AG09309 (cell line): ENCODE results near the gene SH3TC1.

Experiments
- DNase-seq: peaks from one replicate; pipeline ENCODE4 v3.0.0-alpha.2; 2010; ENCODE audit warnings: low read depth
- H3K4me3 ChIP-seq: 2 replicates; pipeline ENCODE4 v1.5.1; 2011; ENCODE audit warnings: mild to moderate bottlenecking, low read depth, low read length, moderate library complexity; ENCODE audit not compliant: control insufficient read depth
- TF ChIP-seq, protein P1 (sequence below): IDR thresholded peaks from 2 replicates; pipeline ENCODE4 v1.5.1; 2011; ENCODE audit warnings: mild to moderate bottlenecking, low read depth, low read length, inconsistent platforms; ENCODE audit not compliant: insufficient read depth, control insufficient read depth; ENCODE audit errors: missing control alignments

The SH3TC1 gene

GRCh38 chr4:8168232-8168631 is 30.9 kb upstream of the SH3TC1 start:
- H3K4me3 ChIP-seq: no peak overlapping the region
- no peak for DNase-seq
- TF ChIP-seq, protein P1, sequence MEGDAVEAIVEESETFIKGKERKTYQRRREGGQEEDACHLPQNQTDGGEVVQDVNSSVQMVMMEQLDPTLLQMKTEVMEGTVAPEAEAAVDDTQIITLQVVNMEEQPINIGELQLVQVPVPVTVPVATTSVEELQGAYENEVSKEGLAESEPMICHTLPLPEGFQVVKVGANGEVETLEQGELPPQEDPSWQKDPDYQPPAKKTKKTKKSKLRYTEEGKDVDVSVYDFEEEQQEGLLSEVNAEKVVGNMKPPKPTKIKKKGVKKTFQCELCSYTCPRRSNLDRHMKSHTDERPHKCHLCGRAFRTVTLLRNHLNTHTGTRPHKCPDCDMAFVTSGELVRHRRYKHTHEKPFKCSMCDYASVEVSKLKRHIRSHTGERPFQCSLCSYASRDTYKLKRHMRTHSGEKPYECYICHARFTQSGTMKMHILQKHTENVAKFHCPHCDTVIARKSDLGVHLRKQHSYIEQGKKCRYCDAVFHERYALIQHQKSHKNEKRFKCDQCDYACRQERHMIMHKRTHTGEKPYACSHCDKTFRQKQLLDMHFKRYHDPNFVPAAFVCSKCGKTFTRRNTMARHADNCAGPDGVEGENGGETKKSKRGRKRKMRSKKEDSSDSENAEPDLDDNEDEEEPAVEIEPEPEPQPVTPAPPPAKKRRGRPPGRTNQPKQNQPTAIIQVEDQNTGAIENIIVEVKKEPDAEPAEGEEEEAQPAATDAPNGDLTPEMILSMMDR: peak; percentile 22

GRCh38 chr4:8168832-8169598 is 30.1 kb upstream of the SH3TC1 start:
- TF ChIP-seq, protein P1: no peak
- H3K4me3 ChIP-seq: no peak overlapping the region
- DNase-seq: no peak

DNA sequence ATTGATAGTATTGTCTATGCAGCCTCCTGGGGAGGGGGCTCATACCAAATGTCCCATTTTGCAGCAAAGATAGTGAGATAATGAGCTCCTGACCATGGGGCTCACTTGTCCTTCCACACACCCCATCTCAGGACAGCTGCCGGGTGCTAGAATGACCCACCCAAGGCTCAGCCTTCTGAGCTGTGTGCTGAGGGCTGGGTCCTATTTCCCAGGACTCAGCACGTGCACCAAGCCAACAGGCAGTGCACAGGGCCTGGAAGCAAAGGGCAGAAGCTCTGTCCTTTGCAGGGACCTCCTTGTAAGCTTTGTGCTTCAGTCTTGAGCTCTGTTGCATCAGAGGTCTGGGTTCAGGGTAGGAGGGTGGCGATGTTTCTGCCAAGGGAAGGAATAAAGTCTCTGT is 29.3 kb upstream of the SH3TC1 start:
- TF ChIP-seq, protein P1: no peak
- no peak overlapping the region for H3K4me3 ChIP-seq
- no peak for DNase-seq

- no peak for DNase-seq
- no peak overlapping the region for H3K4me3 ChIP-seq
- TF ChIP-seq, protein P1: no peak
These were observed 28.7 kb upstream of the SH3TC1 start for GRCh38 chr4:8170341-8170740.

DNA sequence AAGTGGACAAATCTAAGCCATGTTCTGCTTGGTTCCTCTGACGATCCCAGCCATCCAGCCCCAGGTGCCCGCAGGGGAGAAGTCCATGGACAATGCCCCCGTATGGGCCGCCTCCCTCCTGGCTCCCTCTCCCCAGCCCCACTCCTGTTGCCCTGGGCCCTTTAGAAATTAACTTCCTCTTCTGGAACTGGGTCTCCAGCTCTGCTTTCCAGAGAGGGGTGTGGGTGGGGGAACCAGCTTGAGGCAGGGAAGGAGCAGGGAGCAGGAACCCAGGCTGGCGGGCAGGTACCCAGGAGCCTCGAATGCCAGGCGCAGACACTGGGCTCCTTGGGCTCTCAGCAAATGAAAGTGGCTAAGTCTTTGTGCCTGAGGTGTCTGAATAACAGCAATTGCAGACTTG is 27.8 kb upstream of the SH3TC1 start:
- no peak overlapping the region for H3K4me3 ChIP-seq
- no peak for DNase-seq
- TF ChIP-seq, protein P1: no peak

GRCh38 chr4:8171984-8172924 is 26.8 kb upstream of the SH3TC1 start:
- no peak for DNase-seq
- TF ChIP-seq, protein P1: no peak
- H3K4me3 ChIP-seq: no peak overlapping the region
